Smooth muscle cell of bladder (primary cell): Measurements from ENCODE around the gene FGFR3. TPM values are rescaled to one million over a fixed set of nuclear protein-coding genes. Genes with fewer than 3 reads are reported as not detected.

Experiments used
- total RNA-seq: library from RNA; depleted of rRNA; stranded (reverse); fragments of >200 nt; gene quantifications from 2 replicates; pipeline ENCODE4 v1.2.3, GENCODE V29; 2014

The FGFR3 gene
- total RNA-seq: 1.6 and 1.7 TPM in 2 replicates

GRCh38 chr4:1792832-1793495 lies at the start of gene FGFR3:
Gene FGFR3 (plus strand): TSS chr4:1793293. CDS start chr4:1793935, 642 bp downstream.

GRCh38 chr4:1856071-1856942 lies 63.2 kb downstream of the FGFR3 start, which contains the start of gene LETM1:
Gene LETM1 (minus strand): TSS chr4:1856156. CDS start chr4:1855950, 206 bp downstream.

Other genes starting within 250 kb of the FGFR3 start
- 0.74 and 0.85 TPM in 2 replicates for gene FAM53A, start 109.0 kb upstream of the FGFR3 start, total RNA-seq
- 39.8 and 50.0 TPM in 2 replicates for gene SLBP, start 81.0 kb upstream of the FGFR3 start, total RNA-seq
- gene TMEM129, start 72.0 kb upstream of the FGFR3 start, total RNA-seq: 38.3 and 41.1 TPM in 2 replicates
- 2.4 and 3.1 TPM in 2 replicates for gene TACC3, start 71.8 kb upstream of the FGFR3 start, total RNA-seq
- 70.8 and 88.7 TPM in 2 replicates for gene LETM1, start 62.9 kb downstream of the FGFR3 start, total RNA-seq
- gene NSD2, start 78.1 kb downstream of the FGFR3 start, total RNA-seq: 29.6 and 36.3 TPM in 2 replicates
- gene NELFA, start 215.7 kb downstream of the FGFR3 start, total RNA-seq: 10.5 and 11.6 TPM in 2 replicates